GM10847 (cell line): ENCODE measurements around the gene GOSR2.

Experiments used
- POLR2A ChIP-seq: IDR thresholded peaks from 2 replicates; pipeline ENCODE4 v1.6.1; 2011; ENCODE audit not compliant: insufficient read length; ENCODE audit errors: extremely low read depth

The GOSR2 gene

DNA sequence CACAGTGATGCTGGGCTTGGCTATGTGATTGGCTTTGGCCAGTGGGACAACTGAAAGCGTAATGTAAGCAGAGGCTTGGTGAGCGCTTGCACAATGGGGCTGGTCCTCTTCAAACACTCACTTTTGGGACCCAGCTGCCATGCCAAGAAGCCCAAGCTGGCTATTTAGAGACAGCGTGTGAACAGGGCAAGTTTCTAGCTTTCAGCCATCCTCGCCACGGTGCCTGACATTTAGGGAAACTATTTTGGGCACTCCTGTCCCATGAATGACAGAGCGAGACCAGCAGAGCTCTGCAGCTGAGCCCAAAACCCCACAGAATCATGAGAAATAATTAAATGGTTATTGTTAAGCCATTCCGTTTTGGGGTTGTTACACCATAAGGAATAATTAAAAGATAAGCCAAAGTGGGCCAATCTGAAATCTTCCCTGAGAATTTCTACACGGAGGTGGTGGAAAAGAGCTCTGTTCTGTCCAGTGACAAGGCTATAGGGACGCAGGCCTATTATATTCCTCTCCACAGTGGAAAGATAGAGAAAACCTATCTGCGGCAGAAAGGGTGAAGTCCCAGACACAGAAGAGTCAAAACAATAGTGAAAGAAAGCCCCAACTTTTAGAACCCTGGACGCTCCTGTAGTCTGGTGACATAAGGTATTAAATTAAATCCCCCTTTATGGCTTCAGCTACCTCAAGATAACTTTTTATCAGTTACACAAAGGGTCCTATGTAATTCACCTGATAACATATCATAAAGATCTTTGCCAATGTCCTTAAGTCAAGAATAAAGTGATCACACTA lies 66.9 kb downstream of the GOSR2 start:
- TF ChIP-seq POLR2A, result no peak

DNA sequence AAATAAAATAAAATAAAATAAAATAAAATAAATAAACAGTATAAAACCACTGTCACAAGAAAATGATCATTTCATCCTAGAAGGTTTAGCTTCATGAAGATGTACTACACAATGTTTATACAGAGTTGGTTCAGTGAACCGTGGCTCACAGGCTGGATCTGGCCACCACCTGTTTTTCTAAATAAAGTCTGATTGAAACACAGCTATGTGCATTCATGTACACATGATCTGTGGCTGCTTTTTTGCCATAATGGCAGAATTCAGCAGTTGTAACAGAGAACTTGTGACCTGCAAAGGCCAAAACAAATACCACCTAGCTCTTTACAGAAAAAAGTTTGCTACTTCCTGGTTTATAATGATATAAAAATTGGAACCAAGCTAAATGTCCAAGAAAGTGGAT lies 68.7 kb downstream of the GOSR2 start:
- no peak for TF ChIP-seq POLR2A
